NCI-H1105 treated with DMSO at 0.1 percent for 48 hours (cell line): ENCODE measurements around the gene S100A9.

Experiments used
- DNase-seq: peaks from one replicate; lab custom pipeline; 2025; lab: John Stamatoyannopoulos, UW

The S100A9 gene

GRCh38 chr1:153361480-153362109 lies 3.9 kb downstream of the S100A9 start:
- DNase-seq: no peak

GRCh38 chr1:153362187-153362775 lies 4.6 kb downstream of the S100A9 start:
- no peak for DNase-seq

- DNase-seq: no peak
Observed at GRCh38 chr1:153363641-153364040, 6.0 kb downstream of the S100A9 start.

- DNase-seq: no peak
Observed at GRCh38 chr1:153364156-153364555, 6.5 kb downstream of the S100A9 start.

- DNase-seq: no peak
Observed at GRCh38 chr1:153364766-153365666, 7.4 kb downstream of the S100A9 start.

GRCh38 chr1:153365696-153366095 lies 8.0 kb downstream of the S100A9 start:
- no peak for DNase-seq

- DNase-seq: no peak
Observed at GRCh38 chr1:153366261-153366660, 8.6 kb downstream of the S100A9 start.

GRCh38 chr1:153367090-153367489 lies 9.4 kb downstream of the S100A9 start:
- DNase-seq: no peak

- no peak for DNase-seq
Observed at GRCh38 chr1:153368495-153368894, 10.8 kb downstream of the S100A9 start.

- no peak for DNase-seq
Observed at GRCh38 chr1:153370146-153370545, 12.5 kb downstream of the S100A9 start.

- DNase-seq: no peak
Observed at GRCh38 chr1:153371231-153371630, 13.6 kb downstream of the S100A9 start.

- no peak for DNase-seq
Observed at GRCh38 chr1:153372571-153372970, 14.9 kb downstream of the S100A9 start.

GRCh38 chr1:153374071-153374470 lies 16.4 kb downstream of the S100A9 start:
- no peak for DNase-seq

- DNase-seq: no peak
Observed at GRCh38 chr1:153375511-153375910, 17.9 kb downstream of the S100A9 start, which contains the start of gene S100A12. TSS of gene S100A12 (minus strand) at chr1:153375621. CDS start at chr1:153374592, 1,029 bp downstream.

- no peak for DNase-seq
Observed at GRCh38 chr1:153379591-153379990, 21.9 kb downstream of the S100A9 start.

GRCh38 chr1:153380711-153381110 lies 23.1 kb downstream of the S100A9 start:
- no peak for DNase-seq

- DNase-seq: no peak
Observed at GRCh38 chr1:153384958-153385580, 27.4 kb downstream of the S100A9 start.

- DNase-seq: no peak
Observed at GRCh38 chr1:153386500-153386901, 28.8 kb downstream of the S100A9 start.

GRCh38 chr1:153387001-153387400 lies 29.3 kb downstream of the S100A9 start:
- DNase-seq: no peak

- no peak for DNase-seq
Observed at GRCh38 chr1:153387785-153388184, 30.1 kb downstream of the S100A9 start.

GRCh38 chr1:153389401-153389800 lies 31.7 kb downstream of the S100A9 start:
- no peak for DNase-seq
